GM12878 (cell line): ENCODE results near the gene GRIK3.

Experiments
- CTCF ChIP-seq, 3 experiments: IDR thresholded peaks in 2 of 3; conservative IDR thresholded peaks in 1 of 3; 2 replicates each; pipeline ENCODE4 v1.5.1; 2011; ENCODE audit warnings: low read depth in 3 of 3, low read length in 3 of 3, mild to moderate bottlenecking in 3 of 3, control low read depth in 2 of 3, moderate library complexity in 2 of 3, inconsistent platforms in 1 of 3, mixed read lengths in 1 of 3; ENCODE audit not compliant: control insufficient read depth in 2 of 3, insufficient read depth in 1 of 3; ENCODE audit errors: extremely low read depth in 1 of 3
- REST ChIP-seq: IDR thresholded peaks from 2 replicates; pipeline ENCODE4 v1.6.1; 2012; ENCODE audit warnings: mild to moderate bottlenecking, low read depth, low read length
- SMC3 ChIP-seq: IDR thresholded peaks from 2 replicates; pipeline ENCODE4 v1.6.1; 2011; ENCODE audit warnings: low read length, improper control_type of control experiment, borderline replicate concordance

GRCh38 chr1:37041483-37041882 is 7.2 kb upstream of the GRIK3 start:
- no peak for TF ChIP-seq CTCF (IDR thresholded peaks at IDR 0.05 in 2 of 3, conservative IDR thresholded peaks at IDR 0.05 in 1 of 3; ENCODE audit: control insufficient read depth in 2 of 3, extremely low read depth in 1 of 3, insufficient read depth in 1 of 3, low read depth in 3 of 3, low read length in 3 of 3)
- TF ChIP-seq SMC3: no peak
- TF ChIP-seq REST: no peak
